PC-3 (cell line): ENCODE results near the gene ASPDH.

Experiments used
- CTCF ChIP-seq: fragments of 300-600 bp; sonication (generic); conservative IDR thresholded peaks from 2 replicates; pipeline ENCODE4 v1.5.1; 2017; ENCODE audit warnings: antibody characterized with exemption, low read depth, mild to moderate bottlenecking, low read length
- EZH2 ChIP-seq: fragments of 300-600 bp; sonication (generic); IDR thresholded peaks from one replicate; pipeline ENCODE4 v1.6.1; 2017; ENCODE audit warnings: antibody characterized with exemption, mild to moderate bottlenecking, low read length; ENCODE audit not compliant: unreplicated experiment

GRCh38 chr19:50510121-50510670 lies 3.5 kb downstream of the ASPDH start:
- TF ChIP-seq CTCF = no peak
- no peak for TF ChIP-seq EZH2
